Measurements from ENCODE around the gene TRIP6.
A peak's percentile ranks its signal among the peaks of the same experiment; 100 is the strongest.

TRIP6 gene

GRCh38 chr7:100867040-100867775 lies at the start of gene TRIP6:
Gene TRIP6 (plus strand): TSS chr7:100867387. CDS start chr7:100867498, 111 bp downstream.
- DNase-seq (ENCODE audit: low read depth) = no peak

- DNase-seq (ENCODE audit: low read depth) = no peak
These were observed 48.8 kb upstream of the TRIP6 start for GRCh38 chr7:100818366-100818765.

- DNase-seq (ENCODE audit: low read depth) = no peak
These were observed 48.4 kb upstream of the TRIP6 start for GRCh38 chr7:100818825-100819224.

DNA sequence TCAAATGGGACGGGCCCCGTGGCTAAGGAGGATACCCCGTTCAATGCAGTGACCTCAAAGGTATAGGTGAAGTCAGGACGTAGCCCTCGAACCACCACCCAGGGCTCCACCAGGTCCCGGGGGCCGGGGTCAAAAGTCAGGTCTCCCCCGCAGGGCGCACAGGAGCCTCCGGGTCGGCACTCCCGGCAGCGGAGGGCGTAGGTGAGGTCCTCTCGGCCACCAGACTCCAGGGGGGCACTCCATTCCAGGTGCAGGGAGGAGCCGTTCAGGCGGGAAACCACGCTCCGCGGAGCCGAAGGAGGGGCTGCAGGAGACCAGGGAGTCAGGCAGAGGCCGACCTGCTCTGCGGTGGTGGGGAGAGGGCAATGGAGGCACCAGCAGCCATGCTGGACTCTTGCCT lies 47.6 kb upstream of the TRIP6 start:
- no peak for DNase-seq (ENCODE audit: low read depth)

DNA sequence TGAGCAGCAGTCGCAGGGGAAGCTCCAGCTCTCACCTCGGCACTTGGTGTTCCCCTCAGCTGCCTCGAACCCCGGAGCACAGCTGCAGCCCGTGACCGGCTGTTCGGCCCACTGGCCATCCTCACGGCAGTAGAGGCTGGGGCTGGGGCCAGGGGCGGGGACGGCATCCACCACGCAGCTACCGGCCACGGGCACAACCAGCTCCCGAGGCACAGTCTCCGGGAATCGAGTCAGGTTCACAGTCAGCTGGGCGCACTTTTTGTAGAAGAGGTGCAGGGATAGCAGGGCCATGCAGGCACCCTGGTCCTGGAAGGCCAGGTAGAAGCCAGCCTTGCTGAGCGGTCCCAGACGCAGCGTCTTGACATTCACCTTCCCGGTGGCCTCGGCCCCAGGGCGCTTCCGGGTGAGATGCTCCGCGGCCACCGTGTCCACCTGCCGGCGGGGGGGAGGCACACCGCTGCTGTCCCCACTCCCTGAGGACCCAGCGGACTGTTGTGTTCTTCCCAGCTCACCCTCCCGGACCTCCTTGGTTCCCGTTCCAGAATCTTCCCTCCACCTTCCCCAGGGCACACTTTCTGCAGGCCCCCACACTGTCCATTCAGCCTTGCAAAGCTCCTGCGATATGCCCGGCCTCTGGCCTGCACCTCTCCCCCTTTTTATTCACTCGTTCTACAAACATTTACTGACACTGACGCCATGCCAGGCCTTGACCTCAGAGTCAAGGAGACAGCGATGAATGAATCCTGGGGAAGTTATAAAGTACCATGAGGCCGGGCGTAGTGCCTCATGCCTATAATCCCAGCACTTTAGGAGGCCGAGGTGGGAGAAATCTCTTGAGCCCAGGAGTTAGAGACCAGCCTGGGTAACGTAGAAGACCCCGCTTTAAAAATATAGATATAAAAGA lies 44.7 kb upstream of the TRIP6 start:
- no peak for DNase-seq (ENCODE audit: low read depth)

DNA sequence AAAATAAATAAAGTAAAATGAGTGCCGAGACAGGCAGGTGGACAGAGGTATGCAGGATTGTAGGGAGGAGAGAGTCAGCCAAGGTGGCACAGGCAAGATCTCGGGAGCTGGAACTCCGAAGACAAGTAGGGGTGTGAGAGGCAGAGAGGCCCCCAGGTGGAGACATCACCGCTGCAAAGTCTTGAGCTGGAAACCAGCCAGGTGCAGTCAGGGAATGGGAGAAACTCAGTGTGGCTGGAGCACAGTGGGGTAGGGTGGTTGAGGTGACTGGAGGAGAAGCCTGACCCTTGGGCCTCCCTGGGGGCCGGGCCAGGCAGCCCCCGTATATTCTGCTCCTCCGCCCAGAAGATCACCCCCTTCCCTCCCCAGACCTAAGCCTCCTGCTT lies 44.1 kb upstream of the TRIP6 start:
- DNase-seq (ENCODE audit: low read depth) = no peak

- no peak for DNase-seq (ENCODE audit: low read depth)
These were observed 43.7 kb upstream of the TRIP6 start for GRCh38 chr7:100823534-100823933.

GRCh38 chr7:100824499-100825214 lies 42.5 kb upstream of the TRIP6 start:
- DNase-seq (ENCODE audit: low read depth) = no peak

DNA sequence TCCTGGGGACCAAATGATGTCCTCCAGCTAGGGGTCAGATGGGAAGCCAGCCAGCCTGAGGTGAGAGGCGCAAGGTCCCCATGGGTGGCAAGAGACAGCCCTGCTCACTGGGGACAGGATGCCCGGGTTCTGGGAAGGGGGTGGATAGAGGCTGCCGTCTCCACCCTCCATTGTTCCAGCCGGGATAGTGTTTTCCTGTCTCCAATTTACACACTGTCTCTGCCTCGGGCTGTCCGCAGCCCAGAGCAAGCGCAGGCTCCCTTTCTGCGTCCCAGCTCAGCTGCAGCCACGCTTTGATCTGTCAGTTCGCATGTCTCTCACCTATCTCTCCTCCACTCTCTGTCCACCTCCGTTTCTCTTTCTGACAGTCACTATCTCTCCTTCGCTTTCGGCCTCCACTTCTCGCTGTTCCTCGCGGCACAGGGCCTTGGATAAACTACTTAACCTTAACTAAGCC lies 41.9 kb upstream of the TRIP6 start:
- DNase-seq (ENCODE audit: low read depth) = no peak

DNA sequence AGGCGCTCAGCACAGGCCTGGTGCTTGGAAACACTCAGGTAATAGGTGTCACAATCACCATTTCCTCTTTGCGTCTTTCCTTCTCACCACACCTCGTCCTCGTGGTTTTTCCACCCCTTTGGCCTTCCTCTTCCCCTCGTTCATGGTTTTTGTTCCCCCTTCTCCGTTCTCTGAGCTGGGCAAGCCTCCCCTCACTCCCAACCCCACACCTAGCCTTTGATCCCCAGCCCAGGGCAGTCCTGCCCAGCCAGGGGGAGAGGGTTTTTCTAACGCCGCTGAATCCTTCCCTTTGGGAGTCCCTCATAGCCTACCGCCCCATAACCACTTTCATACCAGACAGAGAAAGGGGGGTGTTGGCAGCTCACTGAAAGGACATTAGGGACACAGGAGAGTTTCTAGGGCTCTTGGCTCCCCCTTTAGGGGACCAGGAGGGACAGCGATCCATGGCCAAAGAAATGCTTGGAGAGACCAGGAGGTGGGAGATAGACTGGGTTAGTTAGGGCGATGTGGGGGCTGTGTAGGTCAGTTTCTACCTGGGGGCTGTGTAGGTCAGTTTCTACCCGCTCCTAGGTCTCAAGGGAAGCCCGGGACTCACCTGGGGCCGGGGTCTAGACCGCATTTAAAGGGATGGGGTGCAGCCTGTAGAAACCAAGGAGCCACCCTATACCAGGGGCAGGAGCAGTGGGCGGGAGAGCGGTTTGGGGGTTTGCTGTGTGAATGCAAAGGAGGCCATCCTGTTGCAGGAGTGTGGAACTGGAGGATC lies 41.3 kb upstream of the TRIP6 start:
- DNase-seq (ENCODE audit: low read depth) = no peak

DNA sequence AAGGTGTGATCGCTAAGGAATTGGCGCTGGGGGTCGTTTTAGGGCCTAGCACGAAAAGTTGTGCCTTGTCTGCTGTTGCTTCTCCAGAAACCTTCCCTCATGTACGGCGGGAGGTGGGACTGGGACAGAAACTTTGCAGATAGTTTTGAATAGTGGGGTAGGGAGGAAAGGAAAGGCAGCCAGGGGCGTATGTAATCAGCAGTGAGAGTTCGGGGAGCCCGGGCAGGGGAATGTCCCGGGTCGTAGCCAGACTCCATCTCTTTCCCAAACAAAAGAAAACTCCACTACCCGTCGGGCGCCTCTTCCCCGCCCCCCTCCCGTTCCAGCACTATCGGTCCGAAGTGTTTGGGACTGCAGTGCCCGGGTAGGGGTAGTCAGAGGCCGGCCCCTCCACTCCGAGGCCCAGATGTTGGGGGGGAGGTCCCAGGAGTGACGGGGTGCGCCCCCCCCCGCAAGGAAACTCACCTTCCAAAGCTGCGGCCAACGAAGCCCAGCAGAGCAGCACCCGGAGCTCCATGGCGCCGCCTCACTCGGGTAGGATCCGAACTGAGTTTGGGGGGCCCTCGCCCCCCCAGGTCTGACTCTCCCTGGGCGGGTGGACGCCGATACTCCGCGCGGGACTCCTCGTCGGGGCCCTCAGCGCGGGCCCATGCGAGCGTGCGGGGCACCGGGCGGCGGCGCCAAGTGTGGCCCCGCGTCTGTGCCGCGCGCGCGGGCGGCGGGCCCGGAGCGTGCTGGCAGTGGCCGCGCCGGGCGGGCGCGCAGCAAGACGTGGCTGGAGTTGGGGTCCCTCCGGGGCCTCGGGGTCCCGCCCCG lies 40.5 kb upstream of the TRIP6 start:
- DNase-seq (ENCODE audit: low read depth) = no peak

GRCh38 chr7:100827330-100828226 lies 39.6 kb upstream of the TRIP6 start, which contains the start of gene EPHB4:
Gene EPHB4 (minus strand): TSS chr7:100827523. CDS start chr7:100827030, 493 bp downstream.
- no peak for DNase-seq (ENCODE audit: low read depth)

DNA sequence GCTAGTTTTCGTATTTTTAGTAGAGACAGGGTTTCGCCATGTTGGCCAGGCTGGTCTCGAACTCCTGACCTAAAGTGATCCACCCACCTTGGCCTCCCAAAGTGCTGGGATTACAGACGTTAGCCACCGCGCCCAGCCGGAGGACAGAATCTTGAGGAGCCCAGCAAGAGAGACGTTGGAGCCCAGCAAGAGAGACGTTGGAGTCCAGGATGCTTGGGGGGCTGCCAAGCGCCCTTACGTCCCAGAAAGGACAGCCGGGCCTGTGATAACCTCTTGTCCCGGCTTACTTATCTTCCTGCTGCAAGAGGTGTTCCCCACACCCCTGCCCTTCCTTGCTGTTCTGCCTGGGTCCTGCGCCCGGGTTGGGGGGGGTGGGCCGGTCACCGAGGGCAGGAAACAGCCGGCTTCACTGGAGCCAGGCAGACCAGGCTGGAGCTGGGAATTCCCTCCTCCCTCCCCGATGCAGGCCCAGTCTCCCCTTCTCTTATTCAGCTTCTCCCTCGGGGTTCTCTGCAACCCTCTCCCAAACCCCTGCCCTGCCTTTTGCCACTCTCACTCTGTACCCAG lies 38.0 kb upstream of the TRIP6 start:
- no peak for DNase-seq (ENCODE audit: low read depth)

DNA sequence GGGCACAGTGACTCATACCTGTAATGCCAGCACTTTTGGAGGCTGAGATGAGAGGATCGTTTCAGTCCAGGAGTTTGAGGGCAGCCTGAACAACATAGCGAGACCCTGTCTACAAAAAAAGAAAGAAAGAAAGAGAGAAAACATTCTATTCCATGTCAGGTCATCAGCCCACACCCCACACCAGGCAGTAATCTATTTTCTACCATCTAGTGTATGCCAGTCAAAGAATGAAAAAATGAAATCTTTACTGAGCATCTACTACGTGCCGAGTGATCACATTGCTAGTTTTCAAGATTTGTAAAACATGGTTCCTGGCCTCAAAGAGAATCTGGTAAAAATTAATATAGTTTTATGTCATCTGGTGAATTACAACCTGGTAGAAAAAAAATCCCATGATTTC lies 36.8 kb upstream of the TRIP6 start:
- no peak for DNase-seq (ENCODE audit: low read depth)

DNA sequence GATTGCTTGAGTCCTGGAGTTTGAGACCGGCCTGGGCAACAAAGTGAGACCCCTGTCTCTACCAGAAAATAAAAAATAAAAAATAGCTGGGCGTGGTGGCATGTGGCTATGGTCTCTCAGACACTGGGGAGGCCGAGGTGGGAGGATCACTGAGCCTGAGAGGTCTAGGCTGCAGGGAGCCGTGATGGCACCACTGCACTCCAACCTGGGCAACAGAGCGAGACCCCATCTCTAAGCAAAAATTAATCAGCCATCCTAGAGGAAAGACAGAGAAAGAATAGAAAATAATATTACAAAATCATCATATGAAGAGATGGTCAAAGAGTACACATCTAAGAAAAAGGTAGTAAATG lies 34.9 kb upstream of the TRIP6 start:
- DNase-seq (ENCODE audit: low read depth) = no peak

- DNase-seq (ENCODE audit: low read depth) = no peak
These were observed 31.0 kb upstream of the TRIP6 start for GRCh38 chr7:100835903-100836811.

DNA sequence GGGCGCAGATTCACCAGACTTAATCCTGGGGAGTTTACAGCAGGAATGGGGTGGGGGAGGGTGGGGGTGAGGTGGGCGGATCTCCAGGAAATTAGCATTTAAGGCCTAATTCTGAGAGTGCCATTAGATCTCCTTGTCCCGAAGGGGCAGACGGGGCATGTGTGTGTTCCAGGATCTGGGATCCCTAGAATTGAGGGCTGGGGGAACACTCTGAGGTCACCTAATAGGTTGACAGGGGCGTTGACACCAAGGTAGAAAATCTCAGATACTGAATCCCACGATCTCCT lies 30.4 kb upstream of the TRIP6 start:
- no peak for DNase-seq (ENCODE audit: low read depth)

- peak; percentile 46 for DNase-seq (ENCODE audit: low read depth)
These were observed 29.9 kb upstream of the TRIP6 start for GRCh38 chr7:100837099-100837836.

All from stimulated activated CD8-positive, alpha-beta memory T cell treated with anti-CD3 and anti-CD28 coated beads, Interleukin-15, amount 100 ng/mL, for 24 hours (primary cell).